Caco-2 (cell line): ENCODE results near the gene NBEAL1. TPM values are rescaled to one million over a fixed set of nuclear protein-coding genes. Genes with fewer than 3 reads are reported as not detected.

Experiments
- BruUV-seq: library from RNA; stranded (reverse); fragments of 400-500 nt; replicated peaks from 2 replicates; lab custom pipeline; 2021; lab: Mats Ljungman, UMichigan
- CTCF ChIA-PET: fragments of 300-600 bp; sonication (Branson Sonifier 250); formaldehyde crosslinking; loops from one replicate; lab custom pipeline; 2022; ENCODE audit warnings: antibody characterized with exemption; lab: Charles Lee
- POLR2A ChIA-PET: fragments of 300-600 bp; sonication (Branson Sonifier 250); formaldehyde crosslinking; loops from one replicate; lab custom pipeline; 2022; ENCODE audit warnings: antibody characterized with exemption; lab: Charles Lee
- DNase-seq, 2 experiments: peaks; one replicate each; pipeline versions ENCODE4 v3.0.0 to v3.0.0-alpha.2; 2020 to 2022
- H3K27me3 ChIP-seq: replicated peaks from 2 replicates; pipeline ENCODE4 v1.6.0; 2011; ENCODE audit warnings: low read length; ENCODE audit not compliant: control insufficient read depth, insufficient read depth
- H3K36me3 ChIP-seq: 2 replicates; pipeline ENCODE4 v1.5.1; 2011; ENCODE audit warnings: low read length; ENCODE audit not compliant: control insufficient read depth, insufficient read depth
- H3K4me1 ChIP-seq: fragments of 250-450 bp; sonication (Bioruptor Pico); 2 replicates; pipeline ENCODE4 v1.5.1; 2020; ENCODE audit warnings: mild to moderate bottlenecking
- H3K4me3 ChIP-seq: 2 replicates; pipeline ENCODE4 v1.5.1; 2011; ENCODE audit warnings: low read depth, mild to moderate bottlenecking, control low read depth, low read length
- H3K9me3 ChIP-seq: fragments of 250-450 bp; sonication (Bioruptor Pico); 2 replicates; pipeline ENCODE4 v1.5.1; 2020; ENCODE audit warnings: mild to moderate bottlenecking, moderate library complexity
- H3K27ac Mint-ChIP-seq: one replicate; pipeline ENCODE4 v1.8.0; 2022; ENCODE audit warnings: mixed read lengths; ENCODE audit not compliant: unreplicated experiment
- H3K27me3 Mint-ChIP-seq: one replicate; pipeline ENCODE4 v1.8.0; 2022; ENCODE audit warnings: mixed read lengths; ENCODE audit not compliant: insufficient read depth, unreplicated experiment
- H3K36me3 Mint-ChIP-seq: one replicate; pipeline ENCODE4 v1.8.0; 2022; ENCODE audit warnings: mild to moderate bottlenecking, mixed read lengths; ENCODE audit not compliant: insufficient read depth, unreplicated experiment
- H3K4me1 Mint-ChIP-seq: one replicate; pipeline ENCODE4 v1.8.0; 2022; ENCODE audit warnings: low read depth, mixed read lengths; ENCODE audit not compliant: unreplicated experiment
- H3K4me3 Mint-ChIP-seq: one replicate; pipeline ENCODE4 v1.8.0; 2022; ENCODE audit warnings: mild to moderate bottlenecking, moderate library complexity, mixed read lengths; ENCODE audit not compliant: unreplicated experiment
- H3K9me3 Mint-ChIP-seq: one replicate; pipeline ENCODE4 v1.8.0; 2022; ENCODE audit warnings: mixed read lengths; ENCODE audit not compliant: unreplicated experiment
- intact Hi-C: fragments of 100-400 bp; cut with micrococcal nuclease; formaldehyde crosslinking; loops from one replicate; pipeline ENCODE4 v1.10.0; 2022; ENCODE audit not compliant: unreplicated experiment
- total RNA-seq: library from RNA; stranded (reverse); gene quantifications from 2 replicates; pipeline ENCODE4 v1.2.3, GENCODE V29; 2022
- TF ChIP-seq, protein P1 (sequence below), 2 experiments: fragments of 200-600 bp in 1 of 2; IDR thresholded peaks; 1 replicate in 1 of 2; 2 replicates in 1 of 2; pipeline versions ENCODE4 v1.5.1 to v1.8.0; 2011 to 2022; ENCODE audit warnings: antibody characterized with exemption in 1 of 2, control low read depth in 1 of 2, inconsistent platforms in 1 of 2, low read depth in 1 of 2, low read length in 1 of 2, mild to moderate bottlenecking in 1 of 2, moderate library complexity in 1 of 2; ENCODE audit not compliant: insufficient read depth in 1 of 2, severe bottlenecking in 1 of 2, unreplicated experiment in 1 of 2

The NBEAL1 gene
- total RNA-seq, 1 experiment from 2014 or later: 44.1 TPM

- Histone ChIP-seq H3K36me3 (no peaks in the 10 kb centered on the region), H3K4me1 (0 out of 2 replicates have a peak, but pooled peaks cover 7% of the 10 kb centered on the region), H3K9me3 (no peaks in the 10 kb centered on the region), H3K4me3 (no peak overlapping the region), H3K27me3 (no peaks in the 10 kb centered on the region)
- H3K27me3 Mint-ChIP-seq: no peaks in the 10 kb centered on the region
- CTCF ChIA-PET: no interaction called here
- no peak overlapping the region for H3K4me3 Mint-ChIP-seq
- DNase-seq: no peak
- peaks cover 33% of the 10 kb centered on the region for H3K36me3 Mint-ChIP-seq
- POLR2A ChIA-PET: no interaction called here
- no peak overlapping the region for H3K27ac Mint-ChIP-seq
- BruUV-seq: no TSS peak
- TF ChIP-seq, protein P1, sequence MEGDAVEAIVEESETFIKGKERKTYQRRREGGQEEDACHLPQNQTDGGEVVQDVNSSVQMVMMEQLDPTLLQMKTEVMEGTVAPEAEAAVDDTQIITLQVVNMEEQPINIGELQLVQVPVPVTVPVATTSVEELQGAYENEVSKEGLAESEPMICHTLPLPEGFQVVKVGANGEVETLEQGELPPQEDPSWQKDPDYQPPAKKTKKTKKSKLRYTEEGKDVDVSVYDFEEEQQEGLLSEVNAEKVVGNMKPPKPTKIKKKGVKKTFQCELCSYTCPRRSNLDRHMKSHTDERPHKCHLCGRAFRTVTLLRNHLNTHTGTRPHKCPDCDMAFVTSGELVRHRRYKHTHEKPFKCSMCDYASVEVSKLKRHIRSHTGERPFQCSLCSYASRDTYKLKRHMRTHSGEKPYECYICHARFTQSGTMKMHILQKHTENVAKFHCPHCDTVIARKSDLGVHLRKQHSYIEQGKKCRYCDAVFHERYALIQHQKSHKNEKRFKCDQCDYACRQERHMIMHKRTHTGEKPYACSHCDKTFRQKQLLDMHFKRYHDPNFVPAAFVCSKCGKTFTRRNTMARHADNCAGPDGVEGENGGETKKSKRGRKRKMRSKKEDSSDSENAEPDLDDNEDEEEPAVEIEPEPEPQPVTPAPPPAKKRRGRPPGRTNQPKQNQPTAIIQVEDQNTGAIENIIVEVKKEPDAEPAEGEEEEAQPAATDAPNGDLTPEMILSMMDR (IDR thresholded peaks at IDR 0.05; ENCODE audit: insufficient read depth in 1 of 2, low read depth in 1 of 2, low read length in 1 of 2, severe bottlenecking in 1 of 2, unreplicated experiment in 1 of 2): no peak
- no peaks in the 10 kb centered on the region for H3K9me3 Mint-ChIP-seq
- intact Hi-C loops: no loop called here
- no peaks in the 10 kb centered on the region for H3K4me1 Mint-ChIP-seq
Measured at GRCh38 chr2:203126996-203127395, 112.3 kb downstream of the NBEAL1 start.

DNA sequence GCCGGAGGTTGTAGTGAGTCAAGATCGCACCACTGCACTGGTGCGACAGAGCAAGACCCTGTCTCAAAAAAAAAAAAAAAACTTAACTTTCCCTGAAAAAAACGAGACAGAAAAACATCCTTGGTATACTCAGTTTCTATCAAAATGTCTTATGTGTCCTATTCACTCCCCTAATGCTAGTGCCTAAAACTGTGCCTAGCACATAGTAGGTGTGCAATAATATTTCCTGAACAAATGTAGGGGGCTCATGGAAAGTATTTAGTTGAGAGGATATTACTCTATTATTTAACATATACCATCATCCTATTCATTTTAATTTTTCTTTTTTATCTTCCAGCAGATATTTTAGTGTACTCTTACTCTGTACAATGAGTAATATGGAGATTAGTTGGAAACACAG is 120.4 kb downstream of the NBEAL1 start:
- no peak for DNase-seq
- no peak overlapping the region for H3K27ac Mint-ChIP-seq
- no peaks in the 10 kb centered on the region for H3K4me1 ChIP-seq
- POLR2A ChIA-PET: interaction anchor here (0.7 kb wide), 1 partner anchor 680 kb away, joined by 3 read pairs; no protein-coding TSS in a partner anchor
- CTCF ChIA-PET: no interaction called here
- no peaks in the 10 kb centered on the region for H3K27me3 Mint-ChIP-seq
- no TSS peak for BruUV-seq
- H3K36me3 ChIP-seq: no peaks in the 10 kb centered on the region; the same call in 1 of the 2 replicates
- H3K36me3 Mint-ChIP-seq: peaks cover 24% of the 10 kb centered on the region
- H3K4me1 Mint-ChIP-seq: no peaks in the 10 kb centered on the region
- H3K27me3 ChIP-seq: no peaks in the 10 kb centered on the region
- TF ChIP-seq, protein P1 (IDR thresholded peaks at IDR 0.05; ENCODE audit: insufficient read depth in 1 of 2, low read depth in 1 of 2, low read length in 1 of 2, severe bottlenecking in 1 of 2, unreplicated experiment in 1 of 2): no peak
- H3K4me3 Mint-ChIP-seq: no peak overlapping the region
- no peaks in the 10 kb centered on the region for H3K9me3 ChIP-seq
- intact Hi-C loops: no loop called here
- H3K4me3 ChIP-seq: no peak overlapping the region
- no peaks in the 10 kb centered on the region for H3K9me3 Mint-ChIP-seq

- CTCF ChIA-PET: no interaction called here
- Histone ChIP-seq H3K36me3 (0 out of 2 replicates have a peak, but pooled peaks cover 4% of the 10 kb centered on the region), H3K4me1 (no peaks in the 10 kb centered on the region), H3K9me3 (no peaks in the 10 kb centered on the region), H3K27me3 (no peaks in the 10 kb centered on the region), H3K4me3 (no peak overlapping the region)
- BruUV-seq: no TSS peak
- TF ChIP-seq, protein P1 (IDR thresholded peaks at IDR 0.05; ENCODE audit: insufficient read depth in 1 of 2, low read depth in 1 of 2, low read length in 1 of 2, severe bottlenecking in 1 of 2, unreplicated experiment in 1 of 2): no peak
- Mint-ChIP-seq H3K4me3 (no peak overlapping the region), H3K27me3 (no peaks in the 10 kb centered on the region), H3K36me3 (peaks cover 40% of the 10 kb centered on the region), H3K27ac (no peak overlapping the region), H3K4me1 (no peaks in the 10 kb centered on the region), H3K9me3 (no peaks in the 10 kb centered on the region)
- DNase-seq: no peak
- intact Hi-C loops: no loop called here
- POLR2A ChIA-PET: no interaction called here
Measured at GRCh38 chr2:203143391-203143790, 128.7 kb downstream of the NBEAL1 start.
